ENCODE results near the gene STUM.

DNA sequence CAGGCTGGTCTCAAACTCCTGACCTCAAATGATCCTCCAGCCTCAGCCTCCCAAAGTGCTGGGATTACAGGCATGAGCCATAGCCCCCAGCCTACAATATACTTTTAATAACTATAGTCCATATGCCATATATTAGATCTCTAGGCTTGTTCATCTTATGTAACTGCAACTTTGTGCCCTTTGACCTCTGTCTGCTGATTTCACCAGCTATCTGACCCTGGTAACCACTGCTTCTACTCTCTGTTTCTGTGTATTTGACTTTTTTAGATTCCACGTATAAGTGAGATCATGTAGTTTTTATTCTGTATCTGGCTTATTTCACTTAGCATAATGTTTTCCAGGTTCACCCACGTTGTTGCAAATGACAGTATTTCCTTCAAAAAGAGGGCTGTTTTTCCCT, 25.5 kb downstream of the STUM start:
- TF ChIP-seq, protein P1, sequence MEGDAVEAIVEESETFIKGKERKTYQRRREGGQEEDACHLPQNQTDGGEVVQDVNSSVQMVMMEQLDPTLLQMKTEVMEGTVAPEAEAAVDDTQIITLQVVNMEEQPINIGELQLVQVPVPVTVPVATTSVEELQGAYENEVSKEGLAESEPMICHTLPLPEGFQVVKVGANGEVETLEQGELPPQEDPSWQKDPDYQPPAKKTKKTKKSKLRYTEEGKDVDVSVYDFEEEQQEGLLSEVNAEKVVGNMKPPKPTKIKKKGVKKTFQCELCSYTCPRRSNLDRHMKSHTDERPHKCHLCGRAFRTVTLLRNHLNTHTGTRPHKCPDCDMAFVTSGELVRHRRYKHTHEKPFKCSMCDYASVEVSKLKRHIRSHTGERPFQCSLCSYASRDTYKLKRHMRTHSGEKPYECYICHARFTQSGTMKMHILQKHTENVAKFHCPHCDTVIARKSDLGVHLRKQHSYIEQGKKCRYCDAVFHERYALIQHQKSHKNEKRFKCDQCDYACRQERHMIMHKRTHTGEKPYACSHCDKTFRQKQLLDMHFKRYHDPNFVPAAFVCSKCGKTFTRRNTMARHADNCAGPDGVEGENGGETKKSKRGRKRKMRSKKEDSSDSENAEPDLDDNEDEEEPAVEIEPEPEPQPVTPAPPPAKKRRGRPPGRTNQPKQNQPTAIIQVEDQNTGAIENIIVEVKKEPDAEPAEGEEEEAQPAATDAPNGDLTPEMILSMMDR (IDR thresholded peaks at IDR 0.05) = no peak
- TF ChIP-seq POLR2AphosphoS5 (IDR thresholded peaks at IDR 0.05) (no peak), POLR2A (IDR thresholded peaks at IDR 0.05) (no peak), EP300 (IDR thresholded peaks at IDR 0.05) (no peak)
